ENCODE data around the gene PKIG. TPM values are rescaled to one million over a fixed set of nuclear protein-coding genes. Genes with fewer than 3 reads are reported as not detected.

PKIG gene
- total and polyA plus RNA-seq, 2 of the 8 experiments (the other 6 are each of a cell fraction or from before 2014, with no cell fraction given), result 26.7 to 34.3 TPM

DNA sequence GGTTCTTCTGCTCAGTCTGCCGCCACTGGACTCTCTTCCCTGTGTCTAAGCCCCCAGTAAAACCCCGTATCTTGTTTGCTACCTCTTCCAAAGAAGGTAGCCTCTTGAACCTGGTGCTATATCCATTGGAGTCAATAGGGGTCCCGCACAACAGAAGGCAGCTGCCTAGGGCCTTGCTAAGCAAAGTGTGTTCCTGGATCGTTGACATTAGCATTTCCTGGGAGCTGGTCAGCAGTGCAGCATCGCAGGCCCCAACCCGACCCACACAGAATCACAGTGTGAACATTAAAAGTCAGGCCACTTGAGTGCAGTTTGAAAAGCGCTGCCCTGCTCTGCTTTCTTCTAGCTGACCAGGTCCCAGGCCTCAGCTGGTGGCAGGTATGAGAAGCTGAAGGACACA is 66.2 kb downstream of the PKIG start:
- H4K8ac ChIP-seq (ENCODE audit: extremely low read depth, insufficient read depth, low read length), result no peak overlapping the region
- 66% methylated on average over 7 of the region's 7 CpGs; no CpG with 5 or more reads in 1 of the 2 experiments for WGBS, 2 experiments (ENCODE audit: extremely low coverage in 1 of 2, insufficient coverage in 1 of 2, insufficient read length in 1 of 2, insufficient replicate concordance in 2 of 2, low coverage in 1 of 2, low lambda C conversion rate in 2 of 2, missing lambda C conversion rate in 1 of 2)
- H3K9ac ChIP-seq (replicated peaks in 1 of 4; ENCODE audit: extremely low read depth in 1 of 4, low read depth in 3 of 4, low read length in 3 of 4), result no peak overlapping the region
- no peak overlapping the region for H4K5ac ChIP-seq (ENCODE audit: insufficient read length, low read depth, low read length)
- no peaks in the 10 kb centered on the region for H3K9me3 ChIP-seq (ENCODE audit: insufficient read depth in 2 of 2, low read depth in 1 of 2, low read length in 1 of 2)
- CTCF ChIA-PET (ENCODE audit: partially characterized antibody), result interaction anchor here (0.7 to 11.0 kb wide), 9 partner anchors 9 to 50 kb away, joined by 3 to 83 read pairs (median 4); no protein-coding TSS in a partner anchor
- POLR2A ChIA-PET (ENCODE audit: partially characterized antibody), result no interaction called here
- no peak overlapping the region for H3K56ac ChIP-seq (replicated peaks; ENCODE audit: insufficient read length, low read depth, low read length)
- no peak overlapping the region for H2BK120ac ChIP-seq (replicated peaks; ENCODE audit: low read depth, low read length)
- H2BK15ac ChIP-seq (ENCODE audit: low read length), result no peak overlapping the region
- H2BK5ac ChIP-seq (ENCODE audit: low read depth, low read length), result no peak overlapping the region; the same call in 1 of the 2 replicates
- no peak overlapping the region for H3K27ac ChIP-seq (ENCODE audit: low read depth, low read length)
- H3K36me3 ChIP-seq (ENCODE audit: control insufficient read depth in 2 of 4, insufficient read depth in 4 of 4, low read length in 3 of 4), result no peaks in the 10 kb centered on the region
- no peak overlapping the region for H2AFZ ChIP-seq (ENCODE audit: low read length)
- H2AK5ac ChIP-seq (ENCODE audit: low read depth, low read length), result no peak overlapping the region
- H4K20me1 ChIP-seq (replicated peaks in 1 of 2; ENCODE audit: control insufficient read depth in 1 of 2, insufficient read depth in 2 of 2, low read length in 2 of 2), result no peaks in the 10 kb centered on the region
- no peak for DNase-seq (ENCODE audit: low read depth in 1 of 2, low spot score in 2 of 2)
- H3K27me3 ChIP-seq (replicated peaks in 1 of 4; ENCODE audit: control insufficient read depth in 3 of 4, extremely low read depth in 1 of 4, insufficient read depth in 3 of 4, low read length in 3 of 4), result peaks cover 0 to 20% (median 13%) of the 10 kb centered on the region in 4 experiments; a peak in 6 of 7 replicates
- no peak overlapping the region for H3K23ac ChIP-seq (ENCODE audit: insufficient read length)
- H3K4me1 ChIP-seq (replicated peaks in 1 of 4; ENCODE audit: control insufficient read depth in 3 of 4, insufficient read depth in 4 of 4, low read length in 3 of 4), result peaks cover 10 to 28% (median 24%) of the 10 kb centered on the region in 4 experiments
- no peak overlapping the region for H2BK20ac ChIP-seq (ENCODE audit: low read length)
- H3K23me2 ChIP-seq (ENCODE audit: low read depth, low read length), result peaks cover 11% of the 10 kb centered on the region
- no peak overlapping the region for H3K4me3 ChIP-seq (ENCODE audit: extremely low read depth in 1 of 4, insufficient read depth in 2 of 4, low read depth in 3 of 4, low read length in 4 of 4)
- H3K79me2 ChIP-seq (ENCODE audit: control insufficient read depth in 1 of 2, insufficient read depth in 2 of 2, low read length in 2 of 2), result no peaks in the 10 kb centered on the region
- TF ChIP-seq RNF2 (IDR thresholded peaks at IDR 0.05; ENCODE audit: borderline replicate concordance, low read depth, low read length, missing control alignments, poor library complexity, severe bottlenecking), result no peak
- peak in 1 of 2 experiments; percentile 29; a peak in 1 of 4 replicates for TF ChIP-seq RAD21 (IDR thresholded peaks at IDR 0.05 in 1 of 2, conservative IDR thresholded peaks at IDR 0.05 in 1 of 2; ENCODE audit: low read depth in 2 of 2, low read length in 2 of 2)
- TF ChIP-seq, protein P1, sequence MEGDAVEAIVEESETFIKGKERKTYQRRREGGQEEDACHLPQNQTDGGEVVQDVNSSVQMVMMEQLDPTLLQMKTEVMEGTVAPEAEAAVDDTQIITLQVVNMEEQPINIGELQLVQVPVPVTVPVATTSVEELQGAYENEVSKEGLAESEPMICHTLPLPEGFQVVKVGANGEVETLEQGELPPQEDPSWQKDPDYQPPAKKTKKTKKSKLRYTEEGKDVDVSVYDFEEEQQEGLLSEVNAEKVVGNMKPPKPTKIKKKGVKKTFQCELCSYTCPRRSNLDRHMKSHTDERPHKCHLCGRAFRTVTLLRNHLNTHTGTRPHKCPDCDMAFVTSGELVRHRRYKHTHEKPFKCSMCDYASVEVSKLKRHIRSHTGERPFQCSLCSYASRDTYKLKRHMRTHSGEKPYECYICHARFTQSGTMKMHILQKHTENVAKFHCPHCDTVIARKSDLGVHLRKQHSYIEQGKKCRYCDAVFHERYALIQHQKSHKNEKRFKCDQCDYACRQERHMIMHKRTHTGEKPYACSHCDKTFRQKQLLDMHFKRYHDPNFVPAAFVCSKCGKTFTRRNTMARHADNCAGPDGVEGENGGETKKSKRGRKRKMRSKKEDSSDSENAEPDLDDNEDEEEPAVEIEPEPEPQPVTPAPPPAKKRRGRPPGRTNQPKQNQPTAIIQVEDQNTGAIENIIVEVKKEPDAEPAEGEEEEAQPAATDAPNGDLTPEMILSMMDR (IDR thresholded peaks at IDR 0.05; ENCODE audit: control extremely low read depth in 1 of 3, insufficient read depth in 1 of 3, low read depth in 1 of 3, low read length in 3 of 3), result peak; percentile 4 to 45 (median 27); a peak in 3 of 4 replicates
- H3K4ac ChIP-seq (replicated peaks; ENCODE audit: insufficient read length, low read depth, low read length), result no peak overlapping the region
- H2BK12ac ChIP-seq (ENCODE audit: low read depth, low read length), result no peak overlapping the region
- H3K79me1 ChIP-seq (ENCODE audit: low read depth, low read length), result 0 out of 2 replicates have a peak, but pooled peaks cover 2% of the 10 kb centered on the region
- H4K91ac ChIP-seq (replicated peaks; ENCODE audit: insufficient read length, low read length), result no peak overlapping the region
- 0 out of 2 replicates have a peak overlapping the region, but pooled peaks have one; percentile 10 for H3K18ac ChIP-seq (ENCODE audit: extremely low read depth, low read length)
- FAIRE-seq, result no peak
- no peak overlapping the region for H3K4me2 ChIP-seq (ENCODE audit: insufficient read depth in 1 of 2, low read depth in 2 of 2, low read length in 2 of 2)
- H3K14ac ChIP-seq (ENCODE audit: insufficient read length), result no peak overlapping the region
